Muscle of arm (tissue), 12 donors: ENCODE measurements around the gene MAP2K7. TPM values are rescaled to one million over a fixed set of nuclear protein-coding genes. Genes with fewer than 3 reads are reported as not detected.
"Not testable (repeated sequence)": the region's sequence is repeated elsewhere in the genome, so short reads cannot be mapped to it uniquely, and the experiment has no call there.

Experiments
- DNase-seq: peaks from one replicate; pipeline ENCODE4 v3.0.0-alpha.2; 2013
- polyA plus RNA-seq, 12 donors: library from polyadenylated mRNA; unstranded; fragments of 120-200 nt; gene quantifications; one replicate each; pipeline ENCODE4 v1.2.1, GENCODE V29; 2013; ENCODE audit not compliant: insufficient read length in 12 of 12

The MAP2K7 gene
- polyA plus RNA-seq, 12 donors, result 16.3 to 37.0 (median 18.9) TPM; not detected in 1

DNA sequence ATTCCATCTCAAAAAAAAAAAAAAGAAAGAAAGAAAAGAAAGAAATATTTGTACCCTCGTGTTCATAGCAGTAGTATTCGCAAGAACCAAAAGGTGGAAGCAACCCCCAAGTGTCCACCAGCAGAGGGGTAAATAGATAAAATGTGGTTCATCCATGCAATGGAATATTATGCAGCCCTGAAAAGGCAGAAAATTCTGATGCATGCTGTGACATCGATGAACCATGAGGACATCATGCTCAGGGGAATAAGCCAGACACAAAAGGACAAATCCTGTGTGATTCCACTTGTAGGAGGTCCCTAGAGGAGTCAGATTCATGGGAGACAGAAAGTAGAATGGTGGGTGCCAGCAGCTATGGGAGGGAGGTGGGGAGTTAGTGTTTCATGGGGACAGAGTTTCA is 21.8 kb upstream of the MAP2K7 start:
- no peak for DNase-seq

DNA sequence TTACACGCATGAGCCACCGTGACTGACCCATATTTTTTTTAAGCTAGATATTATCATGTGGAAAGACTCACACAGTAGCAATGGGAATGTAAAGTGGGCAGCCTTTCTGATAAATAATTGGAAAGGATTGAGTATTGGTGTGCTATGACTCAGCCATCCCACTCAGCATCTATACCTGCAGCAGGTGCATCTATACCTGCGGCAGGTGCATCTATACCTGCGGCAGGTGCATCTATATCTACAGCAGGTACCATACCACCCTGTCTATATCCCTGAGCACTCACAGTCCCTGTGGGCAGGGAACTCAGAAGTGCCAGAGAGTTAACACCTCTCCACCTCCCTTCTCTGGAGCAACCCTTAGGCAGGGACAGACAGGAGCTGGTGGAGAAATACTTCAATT is 20.6 kb upstream of the MAP2K7 start:
- no peak for DNase-seq

DNA sequence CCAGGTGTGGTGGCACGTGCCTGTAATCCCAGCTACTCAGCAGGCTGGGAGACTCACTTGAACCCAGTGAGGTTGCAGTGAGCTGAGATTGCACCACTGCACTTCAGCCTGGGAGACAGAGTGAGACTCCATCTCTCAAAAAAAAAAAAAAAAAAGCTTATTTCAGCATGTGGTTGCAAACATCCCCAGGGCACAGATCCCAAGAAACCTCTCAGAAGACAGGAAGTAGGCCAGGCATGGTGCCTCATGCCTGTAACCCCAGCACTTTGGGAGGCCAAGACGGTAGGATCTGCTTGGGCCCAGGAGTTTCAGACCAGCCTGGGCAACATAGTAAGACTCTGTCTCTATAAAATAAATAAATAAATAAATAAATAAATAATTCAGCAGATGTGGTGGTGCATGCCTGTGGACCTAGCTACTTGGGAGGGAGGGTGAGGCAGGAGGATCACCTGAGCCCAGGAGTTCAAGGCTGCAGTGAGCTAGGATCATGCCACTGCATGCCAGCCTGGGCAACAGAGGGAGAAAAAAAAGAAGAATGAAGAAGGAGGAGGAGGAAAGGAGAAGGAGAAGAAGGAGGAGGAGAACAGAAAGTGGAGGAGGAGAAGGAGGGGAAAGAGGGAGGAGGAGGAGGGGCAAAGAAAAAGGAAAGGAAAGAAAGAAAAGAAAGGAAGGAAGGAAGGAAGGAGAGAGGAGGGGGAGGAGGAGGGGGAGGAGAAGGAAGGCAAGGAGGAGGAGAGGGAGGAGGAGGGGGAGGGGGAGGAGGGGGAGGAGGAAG is 19.7 kb upstream of the MAP2K7 start:
- DNase-seq, result no peak

DNA sequence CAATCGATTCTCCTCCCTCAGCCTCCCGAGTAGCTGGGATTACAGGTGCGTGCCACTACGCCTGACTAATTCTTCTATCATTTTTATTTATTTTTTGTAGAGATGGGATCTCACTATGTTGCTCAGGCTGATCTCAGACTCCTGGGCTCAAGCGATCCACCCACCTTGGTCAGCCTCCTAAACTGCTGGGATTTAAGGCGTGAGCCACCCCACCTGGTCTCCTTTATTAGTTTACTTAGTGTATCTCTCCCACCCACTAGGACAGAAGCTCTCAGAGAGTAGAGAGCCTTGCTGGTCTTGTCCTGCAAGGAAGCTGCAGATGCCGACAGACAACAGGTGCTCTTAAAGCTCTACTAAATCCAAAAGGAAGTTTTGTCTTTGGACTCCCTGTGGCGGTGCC is 17.9 kb upstream of the MAP2K7 start:
- DNase-seq, result no peak

DNA sequence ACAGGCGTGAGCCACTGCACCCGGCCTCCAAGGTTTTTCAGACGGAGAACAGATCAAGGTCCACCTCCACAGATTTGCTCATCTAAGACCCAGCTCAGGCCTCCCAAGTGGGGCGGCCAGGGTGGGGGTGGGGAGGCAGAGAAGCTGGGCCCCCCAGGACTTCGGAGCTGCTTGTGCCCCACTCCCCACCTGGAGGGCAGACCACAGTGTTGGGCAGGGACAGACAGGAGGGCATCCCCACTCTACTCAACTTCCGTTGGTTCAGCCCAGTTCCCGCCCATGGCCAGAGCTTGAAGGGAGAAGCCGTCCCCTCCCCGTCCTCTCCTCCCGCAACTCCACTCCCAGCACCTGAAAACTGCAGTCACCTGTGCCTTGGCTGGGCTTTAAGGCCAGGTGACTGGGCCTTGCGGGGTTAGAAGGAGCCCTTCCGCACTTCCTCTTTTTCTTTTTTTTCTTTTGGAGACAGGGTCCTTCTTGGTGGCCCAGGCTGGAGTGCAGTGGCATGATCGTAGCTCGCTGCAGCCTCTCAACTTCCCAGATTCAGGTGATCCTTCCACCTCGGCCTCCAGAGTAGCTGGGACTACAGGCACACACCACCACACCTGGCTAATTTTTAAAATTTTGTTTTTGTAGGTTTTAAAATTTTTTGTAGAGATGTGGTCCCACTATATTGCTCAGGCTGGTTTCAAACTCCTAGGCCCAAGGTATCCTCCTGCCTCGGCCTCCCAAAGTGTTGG is 16.1 kb upstream of the MAP2K7 start:
- DNase-seq, result no peak

DNA sequence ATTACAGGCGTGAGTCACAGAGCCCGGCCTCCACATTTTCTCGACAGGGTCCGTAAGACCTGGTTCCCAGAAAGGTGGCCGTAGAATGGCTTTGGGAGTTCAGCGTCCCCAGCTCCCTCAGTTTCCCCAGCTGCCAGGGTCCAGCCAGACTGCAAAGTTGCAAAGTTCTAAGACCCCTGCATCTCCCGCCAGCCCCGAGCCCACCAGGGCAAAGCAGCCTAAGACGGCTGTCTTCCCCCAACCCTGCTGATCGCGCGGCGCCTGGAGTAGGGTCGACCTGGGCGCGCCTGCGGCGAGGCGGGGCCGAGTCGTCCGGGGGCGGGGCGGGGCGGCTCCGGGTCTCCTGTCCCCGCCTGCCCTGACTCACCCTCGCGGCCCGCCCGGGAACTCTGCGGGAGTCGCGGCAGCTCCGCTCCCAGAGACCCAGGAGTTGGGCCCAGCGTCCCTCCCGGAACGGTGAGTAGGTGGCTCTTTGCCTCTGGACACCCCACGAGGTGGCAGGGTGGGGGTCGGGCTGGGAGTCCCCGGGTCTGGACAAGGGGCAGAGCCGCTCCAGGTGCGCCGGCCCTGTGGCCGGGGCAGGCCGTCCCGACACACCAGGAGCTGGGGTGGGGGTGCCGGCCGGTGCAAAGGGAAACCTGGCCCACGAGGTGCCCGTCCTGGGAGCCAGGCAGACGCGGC is 15.4 kb upstream of the MAP2K7 start, which contains the start of gene LRRC8E:
Gene LRRC8E, plus strand, starts transcription at position 366 of the 681 bp plus-strand sequence. CDS start 7,094 bp downstream, outside the sequence.
- DNase-seq, result no peak

DNA sequence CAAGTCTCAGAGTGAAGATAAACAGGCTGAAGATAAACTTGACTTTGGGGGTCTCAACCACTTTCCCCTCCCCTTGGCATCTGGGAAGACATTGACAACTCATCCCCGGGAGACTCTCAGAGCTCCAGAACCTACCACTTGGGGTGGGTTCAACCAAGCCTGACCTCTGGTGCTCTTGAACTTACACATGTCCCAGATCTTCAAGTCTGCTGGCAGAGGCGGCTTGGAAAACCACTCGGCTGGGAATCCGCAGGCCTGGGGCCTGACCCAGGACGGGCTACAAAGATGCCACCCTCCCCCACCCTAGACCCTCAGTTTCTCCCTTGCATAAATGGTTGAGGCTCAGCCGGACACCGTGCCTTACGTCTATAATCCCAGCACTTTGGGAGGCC is 14.9 kb upstream of the MAP2K7 start:
- DNase-seq, result no peak

DNA sequence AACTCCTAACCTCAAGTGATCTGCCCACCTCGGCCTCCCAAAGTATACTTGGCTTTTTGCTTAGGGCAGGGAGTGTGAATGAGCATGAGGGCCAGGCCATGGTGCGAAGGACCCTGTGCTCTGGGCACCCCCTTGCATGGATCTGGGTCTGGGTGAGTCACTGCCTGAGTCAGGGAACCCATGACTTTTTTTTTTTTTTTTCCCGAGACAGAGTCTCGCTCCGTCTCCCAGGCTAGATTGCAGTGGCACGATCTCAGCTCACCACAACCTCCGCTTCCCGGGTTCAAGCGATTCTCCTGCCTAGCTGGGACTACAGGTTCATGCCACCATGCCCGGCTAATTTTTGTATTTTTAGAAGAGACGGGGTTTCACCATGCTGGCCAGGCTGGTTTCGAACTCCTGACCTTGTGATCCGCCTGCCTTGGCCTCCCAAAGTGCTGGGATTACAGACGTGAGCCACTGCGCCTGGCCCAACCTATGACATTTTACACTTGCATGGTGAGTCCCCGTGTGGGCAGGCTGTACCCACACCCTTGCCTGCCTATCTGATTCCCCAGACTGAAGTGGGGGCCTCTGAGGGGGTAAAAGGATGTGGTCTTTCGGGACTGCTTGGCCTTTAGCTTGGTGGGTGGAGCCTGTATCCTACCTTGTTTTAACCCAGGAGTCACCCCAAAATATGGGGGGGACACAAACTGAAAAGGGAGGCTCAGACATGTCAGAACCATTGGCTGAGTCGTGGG is 10.1 kb upstream of the MAP2K7 start:
- DNase-seq, result not testable (repeated sequence)

DNA sequence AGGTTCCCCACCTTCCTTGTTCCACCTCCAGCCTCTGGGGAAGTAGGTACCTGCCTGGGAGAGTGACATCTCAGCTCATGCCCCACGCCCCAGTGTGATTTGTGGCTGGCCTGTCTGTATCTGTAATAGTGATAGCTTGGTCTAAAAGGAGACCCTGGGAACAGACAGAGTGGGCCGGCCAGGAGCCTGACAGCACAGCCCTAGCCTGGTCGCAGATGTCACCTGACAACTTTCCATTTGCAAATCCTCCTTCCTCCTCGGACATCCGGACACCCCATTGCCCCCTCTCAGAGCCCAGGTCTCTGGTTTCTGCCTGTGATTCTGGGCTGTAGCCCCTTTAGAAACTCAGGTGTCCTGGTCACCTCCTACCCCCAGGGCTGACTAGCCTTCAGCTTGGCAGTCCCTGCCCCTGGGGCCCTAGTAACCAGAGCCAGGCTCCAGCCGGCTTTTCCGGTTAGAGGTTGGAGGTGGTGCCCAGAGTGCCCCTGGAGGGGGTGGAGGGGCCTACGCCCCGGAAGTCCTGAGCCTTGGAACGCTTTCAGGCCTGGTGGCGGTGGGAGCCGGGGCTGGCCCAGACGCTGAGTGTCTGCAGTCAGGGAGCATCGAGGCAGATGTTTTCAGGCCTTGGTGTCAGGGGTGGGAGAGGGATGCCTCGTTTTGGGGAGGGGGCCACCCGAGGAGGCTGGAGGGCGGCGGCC is 8.9 kb upstream of the MAP2K7 start:
- no peak for DNase-seq

DNA sequence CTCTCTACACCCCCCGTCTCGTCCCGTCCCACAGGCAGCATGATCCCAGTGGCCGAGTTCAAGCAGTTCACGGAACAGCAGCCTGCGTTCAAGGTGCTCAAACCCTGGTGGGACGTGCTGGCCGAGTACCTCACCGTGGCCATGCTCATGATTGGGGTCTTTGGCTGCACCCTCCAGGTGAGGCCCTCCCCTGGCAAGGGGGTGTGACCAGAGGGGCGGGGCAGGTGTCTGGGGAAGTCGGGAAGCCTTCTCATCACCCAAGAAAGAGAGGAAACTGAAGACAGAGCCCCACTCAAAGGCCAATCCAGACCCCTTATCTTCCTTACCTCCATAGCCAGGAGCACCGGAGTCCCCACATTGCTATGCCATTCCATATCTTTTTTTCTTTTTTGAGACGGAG is 8.1 kb upstream of the MAP2K7 start:
- DNase-seq, result no peak

DNA sequence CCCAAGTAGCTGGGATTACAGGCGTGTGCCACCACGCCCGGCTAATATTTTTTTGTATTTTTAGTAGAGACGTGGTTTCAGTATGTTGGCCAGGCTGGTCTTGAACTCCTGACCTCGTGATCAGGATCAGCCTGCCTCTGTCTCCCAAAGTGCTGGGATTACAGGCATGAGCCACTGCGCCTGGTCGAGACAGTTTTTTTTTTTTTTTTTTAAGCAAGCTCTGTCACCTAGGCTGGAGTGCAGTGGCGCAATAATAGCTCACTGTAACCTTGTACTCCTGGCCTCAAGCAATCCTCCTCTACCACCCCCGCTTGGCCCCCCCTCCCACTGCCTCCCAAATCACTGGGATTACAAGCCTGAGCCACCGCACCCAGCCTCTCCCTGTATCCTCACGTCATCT is 6.4 kb upstream of the MAP2K7 start:
- no peak for DNase-seq

DNA sequence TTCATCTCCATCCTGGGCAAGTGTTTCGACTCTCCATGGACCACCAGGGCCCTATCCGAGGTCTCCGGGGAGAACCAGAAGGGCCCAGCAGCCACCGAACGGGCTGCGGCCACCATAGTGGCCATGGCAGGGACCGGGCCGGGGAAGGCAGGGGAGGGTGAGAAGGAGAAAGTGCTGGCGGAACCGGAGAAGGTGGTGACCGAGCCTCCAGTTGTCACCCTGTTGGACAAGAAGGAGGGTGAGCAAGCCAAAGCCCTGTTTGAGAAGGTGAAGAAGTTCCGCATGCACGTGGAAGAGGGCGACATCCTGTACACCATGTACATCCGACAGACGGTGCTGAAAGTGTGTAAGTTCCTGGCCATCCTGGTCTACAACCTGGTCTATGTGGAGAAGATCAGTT is 4.7 kb upstream of the MAP2K7 start:
- DNase-seq, result no peak

DNA sequence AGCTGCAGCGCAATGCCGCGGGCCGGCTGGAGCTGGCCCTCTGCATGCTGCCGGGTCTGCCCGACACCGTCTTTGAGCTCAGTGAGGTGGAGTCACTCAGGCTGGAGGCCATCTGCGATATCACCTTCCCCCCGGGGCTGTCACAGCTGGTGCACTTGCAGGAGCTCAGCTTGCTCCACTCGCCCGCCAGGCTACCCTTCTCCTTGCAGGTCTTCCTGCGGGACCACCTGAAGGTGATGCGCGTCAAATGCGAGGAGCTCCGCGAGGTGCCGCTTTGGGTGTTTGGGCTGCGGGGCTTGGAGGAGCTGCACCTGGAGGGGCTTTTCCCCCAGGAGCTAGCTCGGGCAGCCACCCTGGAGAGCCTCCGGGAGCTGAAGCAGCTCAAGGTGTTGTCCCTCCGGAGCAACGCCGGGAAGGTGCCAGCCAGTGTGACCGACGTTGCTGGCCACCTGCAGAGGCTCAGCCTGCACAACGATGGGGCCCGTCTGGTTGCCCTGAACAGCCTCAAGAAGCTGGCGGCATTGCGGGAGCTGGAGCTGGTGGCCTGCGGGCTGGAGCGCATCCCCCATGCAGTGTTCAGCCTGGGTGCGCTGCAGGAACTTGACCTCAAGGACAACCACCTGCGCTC is 3.8 kb upstream of the MAP2K7 start:
- DNase-seq, result no peak

DNA sequence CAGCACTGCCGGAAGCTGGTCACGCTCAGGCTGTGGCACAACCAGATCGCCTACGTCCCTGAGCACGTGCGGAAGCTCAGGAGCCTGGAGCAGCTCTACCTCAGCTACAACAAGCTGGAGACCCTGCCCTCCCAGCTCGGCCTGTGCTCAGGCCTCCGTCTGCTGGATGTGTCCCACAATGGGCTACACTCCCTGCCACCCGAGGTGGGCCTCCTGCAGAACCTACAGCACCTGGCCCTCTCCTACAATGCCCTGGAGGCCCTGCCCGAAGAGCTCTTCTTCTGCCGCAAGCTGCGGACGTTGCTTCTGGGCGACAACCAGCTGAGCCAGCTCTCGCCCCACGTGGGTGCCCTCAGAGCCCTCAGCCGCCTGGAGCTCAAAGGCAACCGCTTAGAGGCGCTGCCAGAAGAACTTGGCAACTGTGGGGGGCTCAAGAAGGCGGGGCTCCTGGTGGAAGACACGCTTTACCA is 3.2 kb upstream of the MAP2K7 start:
- no peak for DNase-seq

DNA sequence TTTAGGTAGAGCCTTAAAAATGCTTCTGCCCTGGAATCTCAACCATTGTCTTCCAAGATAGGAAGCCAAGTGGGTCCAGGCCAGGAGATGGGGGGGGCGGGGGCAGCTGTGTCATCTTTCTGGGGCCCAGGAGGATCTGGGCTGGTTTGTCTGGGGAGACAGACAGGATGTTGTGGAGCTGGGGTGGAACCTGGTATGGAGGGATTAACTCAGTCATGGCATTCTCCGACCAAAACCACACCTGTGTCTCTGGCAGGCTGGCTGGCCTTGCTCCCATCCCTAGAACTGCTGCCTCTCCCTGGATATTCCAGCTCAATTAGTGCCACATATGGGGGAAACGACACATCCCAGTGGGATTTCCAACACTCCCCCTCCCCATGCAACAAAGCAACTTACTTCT is 2.7 kb upstream of the MAP2K7 start:
- no peak for DNase-seq

DNA sequence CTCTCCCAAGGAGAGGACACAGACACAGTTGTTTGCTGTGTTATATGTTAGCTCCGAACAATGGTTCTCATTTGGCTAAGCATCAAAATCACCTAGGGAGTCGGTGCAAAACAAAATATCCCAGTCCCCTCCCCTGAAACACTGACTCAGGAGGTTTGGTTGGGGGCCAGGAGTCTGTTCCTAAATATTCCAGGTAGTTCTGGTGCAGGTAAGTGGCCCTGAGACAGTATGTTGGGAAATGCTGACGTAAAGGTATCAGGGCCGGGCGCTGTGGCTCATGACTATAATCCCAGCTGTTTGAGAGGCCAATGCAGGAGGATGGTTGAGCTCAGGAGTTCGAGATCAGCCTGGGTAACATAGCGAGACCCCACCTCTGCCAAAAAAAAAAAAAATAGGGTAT is 2.3 kb upstream of the MAP2K7 start:
- no peak for DNase-seq

DNA sequence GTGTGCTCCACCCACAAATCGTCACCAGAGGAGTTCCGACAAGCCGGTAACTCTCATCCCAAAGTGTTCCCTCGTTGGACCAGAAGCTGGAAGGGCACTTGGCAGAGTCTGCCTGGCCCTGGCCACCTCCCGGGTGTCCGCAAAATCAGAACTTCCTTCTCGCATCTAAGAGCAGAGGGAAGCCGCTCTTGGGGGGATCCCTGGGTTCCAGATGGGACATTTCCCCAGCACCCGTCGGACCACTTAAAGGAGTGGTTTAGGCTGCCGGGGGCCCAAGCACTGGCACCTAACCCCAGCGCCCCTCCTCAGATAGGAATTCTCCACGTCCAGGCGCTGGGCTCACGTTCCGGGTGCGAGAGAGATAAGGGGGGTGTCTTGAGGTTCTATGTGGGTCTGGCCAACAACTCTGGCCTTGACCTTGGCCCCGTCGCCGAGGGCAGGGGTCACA is 857 bp upstream of the MAP2K7 start:
- DNase-seq, result no peak

DNA sequence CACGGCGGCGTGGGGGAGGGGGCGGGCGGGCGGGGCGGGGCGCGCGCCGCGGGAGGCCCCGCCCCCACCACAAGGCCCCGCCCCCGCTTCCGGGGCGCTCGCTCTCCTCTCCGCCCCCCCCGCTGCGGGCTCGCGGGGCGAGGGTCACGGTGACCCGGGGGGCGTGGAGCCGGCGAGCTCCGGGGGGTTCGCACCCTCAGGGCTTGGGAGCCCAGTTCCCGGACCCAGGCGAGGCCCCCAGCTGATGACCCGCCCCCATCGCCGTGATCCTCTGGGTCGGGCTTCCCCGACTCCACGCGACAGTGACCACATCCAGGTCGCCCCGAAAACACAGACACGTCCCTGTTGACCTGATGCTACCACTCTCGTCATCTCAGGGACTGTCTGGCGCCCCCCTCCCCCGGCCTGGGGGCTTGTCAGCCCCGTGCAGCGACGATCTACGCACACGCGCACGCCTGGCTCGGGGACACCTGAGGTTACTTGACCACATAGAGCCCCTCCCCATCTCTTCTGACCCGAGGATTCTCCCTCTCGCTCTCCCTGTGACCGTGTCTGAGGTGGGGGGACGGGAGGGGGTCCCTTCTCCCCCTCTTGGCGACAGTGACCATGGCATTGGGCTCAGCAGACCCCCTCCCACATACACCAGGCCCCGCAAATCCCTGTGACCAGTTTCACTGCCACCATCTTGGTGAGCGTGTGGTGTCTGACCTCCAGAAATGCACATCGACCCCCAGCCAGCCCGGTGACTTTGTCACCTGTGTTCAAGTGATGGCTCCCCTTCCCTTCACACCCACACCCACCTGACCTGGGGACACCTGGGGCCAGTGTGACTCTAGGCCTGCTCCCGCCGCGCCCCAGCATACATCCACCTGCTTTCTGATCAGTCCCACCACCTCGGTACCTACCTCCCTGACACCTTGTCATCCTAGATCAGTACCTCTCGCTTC is 670 bp downstream of the MAP2K7 start:
- DNase-seq, result no peak

DNA sequence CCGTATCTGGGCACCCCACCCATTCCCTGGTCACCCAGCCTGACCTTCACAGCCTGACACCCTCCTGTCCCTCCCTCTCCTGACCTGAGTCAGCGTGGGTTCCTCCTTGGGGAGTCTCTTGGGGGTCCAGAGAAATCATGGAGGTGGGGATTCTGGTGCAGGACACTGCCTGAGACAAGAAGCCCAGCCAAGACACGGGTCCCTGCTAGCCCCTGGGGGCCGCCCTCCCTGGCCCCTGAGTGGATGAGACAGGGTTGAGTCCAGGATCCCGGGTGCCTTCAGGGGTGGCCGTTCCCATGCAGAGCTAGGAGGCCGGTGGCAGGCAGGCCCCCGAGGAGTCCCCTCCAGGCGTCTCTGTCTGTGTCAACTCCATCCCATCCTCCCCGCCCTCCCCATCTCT is 1.6 kb downstream of the MAP2K7 start:
- DNase-seq, result no peak

DNA sequence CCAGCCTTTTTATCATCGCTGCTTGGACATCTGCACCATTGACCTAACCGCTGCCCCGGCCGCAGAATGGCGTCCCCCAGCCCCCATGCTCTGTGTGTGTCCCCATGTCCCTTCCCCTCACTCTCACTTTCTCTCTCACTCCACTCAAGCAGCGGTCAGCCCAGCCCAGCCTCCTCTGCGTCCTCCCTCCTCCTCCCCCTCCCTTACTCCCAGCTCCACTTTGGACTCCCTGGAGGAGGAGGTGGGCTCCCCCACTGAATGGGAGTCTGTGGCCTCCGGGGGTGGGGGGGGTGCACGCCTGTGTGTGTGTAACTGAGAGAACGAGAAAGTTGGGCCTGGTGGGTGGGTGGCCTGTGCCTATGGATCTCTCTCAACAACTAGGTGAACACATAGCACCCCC is 2.2 kb downstream of the MAP2K7 start:
- no peak for DNase-seq
